H9 (cell line): ENCODE data around the gene BLOC1S1. TPM values are rescaled to one million over a fixed set of nuclear protein-coding genes. Genes with fewer than 3 reads are reported as not detected.

Source experiments
- DNase-seq: peaks from one replicate; pipeline ENCODE4 v3.0.0-alpha.2; 2017
- H2AFZ ChIP-seq: one replicate; pipeline ENCODE4 v1.6.1; 2013; ENCODE audit warnings: mild to moderate bottlenecking, low read length, control low read depth, moderate library complexity
- H2AK5ac ChIP-seq: 2 replicates; pipeline ENCODE4 v1.6.1; 2013; ENCODE audit warnings: low read length, control low read depth, mixed read lengths; ENCODE audit not compliant: insufficient read length
- H2BK120ac ChIP-seq: one replicate; pipeline ENCODE4 v1.6.1; 2013; ENCODE audit warnings: low read depth, mild to moderate bottlenecking, low read length, control low read depth, inconsistent platforms; ENCODE audit not compliant: poor library complexity, severe bottlenecking
- H2BK12ac ChIP-seq: 2 replicates; pipeline ENCODE4 v1.6.1; 2013; ENCODE audit warnings: low read length, control low read depth, mixed read lengths, low read depth; ENCODE audit not compliant: insufficient read length
- H2BK15ac ChIP-seq: 2 replicates; pipeline ENCODE4 v1.6.1; 2013; ENCODE audit warnings: low read depth, low read length, control low read depth
- H2BK20ac ChIP-seq: one replicate; pipeline ENCODE4 v1.6.1; 2013; ENCODE audit warnings: low read depth, mild to moderate bottlenecking, low read length, control low read depth, inconsistent platforms; ENCODE audit not compliant: poor library complexity, severe bottlenecking
- H2BK5ac ChIP-seq: 2 replicates; pipeline ENCODE4 v1.6.1; 2013; ENCODE audit warnings: low read length, control low read depth, mixed read lengths; ENCODE audit not compliant: insufficient read length
- H3K14ac ChIP-seq: 2 replicates; pipeline ENCODE4 v1.6.1; 2013; ENCODE audit warnings: low read length, control low read depth; ENCODE audit not compliant: insufficient read depth
- H3K18ac ChIP-seq: 2 replicates; pipeline ENCODE4 v1.6.1; 2013; ENCODE audit warnings: low read depth, mild to moderate bottlenecking, mixed read lengths, low read length, control low read depth; ENCODE audit not compliant: insufficient read length
- H3K23ac ChIP-seq: 2 replicates; pipeline ENCODE4 v1.6.1; 2013; ENCODE audit warnings: low read length, control low read depth, mixed read lengths, low read depth; ENCODE audit not compliant: insufficient read length
- H3K23me2 ChIP-seq: 2 replicates; pipeline ENCODE4 v1.6.1; 2013; ENCODE audit warnings: low read depth, mild to moderate bottlenecking, mixed read lengths, low read length, control low read depth; ENCODE audit not compliant: insufficient read length, poor library complexity, severe bottlenecking
- H3K27ac ChIP-seq: 2 replicates; pipeline ENCODE4 v1.5.1; 2013; ENCODE audit warnings: low read length, control low read depth, mixed read lengths, low read depth; ENCODE audit not compliant: insufficient read length
- H3K27me3 ChIP-seq: 2 replicates; pipeline ENCODE4 v1.6.1; 2013; ENCODE audit warnings: low read length, control low read depth, inconsistent platforms; ENCODE audit not compliant: insufficient read depth
- H3K4ac ChIP-seq: 2 replicates; pipeline ENCODE4 v1.6.1; 2013; ENCODE audit warnings: low read depth, mild to moderate bottlenecking, control low read depth, inconsistent platforms, low read length, moderate library complexity
- H3K4me1 ChIP-seq: 2 replicates; pipeline ENCODE4 v1.6.1; 2013; ENCODE audit warnings: low read length, control low read depth, inconsistent platforms; ENCODE audit not compliant: insufficient read depth
- H3K4me2 ChIP-seq: 2 replicates; pipeline ENCODE4 v1.6.1; 2013; ENCODE audit warnings: low read length, control low read depth, mixed read lengths; ENCODE audit not compliant: insufficient read length, insufficient read depth
- H3K56ac ChIP-seq: 2 replicates; pipeline ENCODE4 v1.6.1; 2013; ENCODE audit warnings: low read depth, mild to moderate bottlenecking, mixed read lengths, low read length, control low read depth; ENCODE audit not compliant: insufficient read length
- H3K79me1 ChIP-seq: 2 replicates; pipeline ENCODE4 v1.6.1; 2013; ENCODE audit warnings: low read depth, mild to moderate bottlenecking, moderate library complexity, low read length, control low read depth, inconsistent platforms; ENCODE audit not compliant: insufficient read depth, poor library complexity, severe bottlenecking
- H3K79me2 ChIP-seq: 2 replicates; pipeline ENCODE4 v1.6.1; 2013; ENCODE audit warnings: low read length, control low read depth, inconsistent platforms; ENCODE audit not compliant: insufficient read depth
- H3K9ac ChIP-seq: 2 replicates; pipeline ENCODE4 v1.6.1; 2013; ENCODE audit warnings: low read length, control low read depth, mixed read lengths; ENCODE audit not compliant: insufficient read length; ENCODE audit errors: extremely low read depth
- H3K9me3 ChIP-seq: one replicate; pipeline ENCODE4 v1.6.1; 2013; ENCODE audit warnings: low read depth, low read length, inconsistent platforms; ENCODE audit not compliant: control insufficient read depth
- H3T11ph ChIP-seq: one replicate; pipeline ENCODE4 v1.6.1; 2013; ENCODE audit warnings: mild to moderate bottlenecking, low read length, control low read depth, inconsistent platforms
- H4K20me1 ChIP-seq: one replicate; pipeline ENCODE4 v1.6.1; 2013; ENCODE audit not compliant: control insufficient read depth, insufficient read length, insufficient read depth
- H4K5ac ChIP-seq: 2 replicates; pipeline ENCODE4 v1.6.1; 2013; ENCODE audit warnings: low read depth, mild to moderate bottlenecking, mixed read lengths, low read length, control low read depth; ENCODE audit not compliant: insufficient read length
- H4K8ac ChIP-seq: replicated peaks from 2 replicates; pipeline ENCODE4 v1.6.1; 2013; ENCODE audit warnings: low read length, control low read depth, mixed read lengths, low read depth; ENCODE audit not compliant: insufficient read length
- H4K91ac ChIP-seq: 2 replicates; pipeline ENCODE4 v1.6.1; 2013; ENCODE audit warnings: low read depth, mild to moderate bottlenecking, moderate library complexity, mixed read lengths, low read length, control low read depth; ENCODE audit not compliant: insufficient read length
- H3K27ac Mint-ChIP-seq, 3 experiments: 2 replicates in 2 of 3; 3 replicates in 1 of 3; pipeline ENCODE4 v1.8.0; 2020 to 2021; ENCODE audit warnings: mixed read lengths in 3 of 3, mild to moderate bottlenecking in 1 of 3, moderate library complexity in 1 of 3
- H3K27me3 Mint-ChIP-seq: 2 replicates; pipeline ENCODE4 v1.8.0; 2021; ENCODE audit warnings: low read depth, mild to moderate bottlenecking, moderate library complexity, mixed read lengths
- H3K36me3 Mint-ChIP-seq, 3 experiments: 2 replicates in 2 of 3; 3 replicates in 1 of 3; pipeline ENCODE4 v1.8.0; 2020 to 2021; ENCODE audit warnings: low read depth in 3 of 3, mixed read lengths in 3 of 3; ENCODE audit not compliant: insufficient read depth in 1 of 3
- H3K4me1 Mint-ChIP-seq, 2 experiments: 2 replicates each; pipeline ENCODE4 v1.8.0; 2020; ENCODE audit warnings: mixed read lengths in 2 of 2
- H3K4me3 Mint-ChIP-seq, 2 experiments: 2 replicates in 1 of 2; 3 replicates in 1 of 2; pipeline ENCODE4 v1.8.0; 2020 to 2021; ENCODE audit warnings: mild to moderate bottlenecking in 2 of 2, mixed read lengths in 2 of 2, moderate library complexity in 1 of 2
- H3K9me3 Mint-ChIP-seq, 2 experiments: 2 replicates in 1 of 2; 3 replicates in 1 of 2; pipeline ENCODE4 v1.8.0; 2020; ENCODE audit warnings: mild to moderate bottlenecking in 2 of 2, mixed read lengths in 2 of 2, moderate library complexity in 1 of 2
- CTCF ChIP-seq: fragments of 200-600 bp; sonication (generic); conservative IDR thresholded peaks from 3 replicates; pipeline ENCODE4 v1.8.0; 2021; ENCODE audit warnings: antibody characterized with exemption, mild to moderate bottlenecking
- WGBS: extraction: QIAGEN DNeasy Blood & Tissue Kit; methylation state at CpG from one replicate; pipeline ENCODE4 v1.1.7; 2013; ENCODE audit warnings: missing lambda C conversion rate, low lambda C conversion rate, mixed read lengths; ENCODE audit not compliant: insufficient read length; ENCODE audit errors: extremely low coverage; 5-methylcytosine and 5-hydroxymethylcytosine counted together
- total RNA-seq: library from RNA; stranded (reverse); gene quantifications from 2 replicates; pipeline ENCODE4 v1.2.1, GENCODE V29; 2021

The BLOC1S1 gene
- total RNA-seq, 1 experiment from 2014 or later = 108 TPM

GRCh38 chr12:55719371-55719770 is 3.5 kb downstream of the BLOC1S1 start:
- Histone ChIP-seq H3K79me2 (no peaks in the 10 kb centered on the region), H4K5ac (no peak overlapping the region), H3K14ac (no peak overlapping the region), H2BK12ac (no peak overlapping the region), H2AFZ (no peak overlapping the region), H3K9ac (no peak overlapping the region), H3K18ac (no peak overlapping the region), H3T11ph (no peak overlapping the region), H4K20me1 (no peaks in the 10 kb centered on the region), H3K4ac (no peak overlapping the region), H2BK5ac (no peak overlapping the region), H3K9me3 (no peaks in the 10 kb centered on the region), H2BK20ac (no peak overlapping the region), H4K8ac (no peak overlapping the region), H3K56ac (no peak overlapping the region), H2BK120ac (no peak overlapping the region), H3K23ac (no peak overlapping the region), H2AK5ac (no peak overlapping the region), H3K27ac (no peak overlapping the region), H4K91ac (no peak overlapping the region), H3K23me2 (peaks cover 9% of the 10 kb centered on the region), H3K4me2 (no peak overlapping the region), H3K79me1 (no peaks in the 10 kb centered on the region), H3K4me1 (peaks cover 13% of the 10 kb centered on the region; the same call in 1 of the 2 replicates), H2BK15ac (no peak overlapping the region), H3K27me3 (no peaks in the 10 kb centered on the region)
- Mint-ChIP-seq H3K4me3 (no peak overlapping the region), H3K27me3 (peaks cover 4% of the 10 kb centered on the region), H3K36me3 (peaks cover 3 to 22% (median 14%) of the 10 kb centered on the region in 3 experiments; a peak in 6 of 7 replicates), H3K27ac (0 out of 7 replicates have a peak overlapping the region, but pooled peaks of 1 of the 3 experiments have one; percentile 68), H3K4me1 (peaks cover 38 to 41% of the 10 kb centered on the region in 2 experiments), H3K9me3 (peaks cover 0 to 3% of the 10 kb centered on the region in 2 experiments; a peak in 3 of 5 replicates)
- DNase-seq = no peak
- WGBS = no CpG with 5 or more reads among the region's 7 CpGs
- no peak for TF ChIP-seq CTCF
